Tibial artery (tissue), 4 donors: ENCODE data around the gene PCDH15.

Experiments
- DNase-seq, 2 donors: peaks; one replicate each; pipeline ENCODE4 v3.0.0-alpha.2; 2019
- H3K27ac ChIP-seq, 2 donors: fragments of 200-600 bp; sonication (generic) in 1 of 2; 1 replicate in 1 of 2; 2 replicates in 1 of 2; pipeline ENCODE4 v1.5.1; 2018 to 2019; ENCODE audit warnings: mild to moderate bottlenecking in 1 of 2
- H3K27me3 ChIP-seq, 2 donors: fragments of 200-600 bp; sonication (generic) in 1 of 2; one replicate each; pipeline versions ENCODE4 v1.5.1 to v1.6.0; 2016 to 2019
- H3K36me3 ChIP-seq, 3 donors: fragments of 200-600 bp; sonication (generic) in 2 of 3; one replicate each; pipeline ENCODE4 v1.5.1; 2016 to 2019; ENCODE audit warnings: mild to moderate bottlenecking in 2 of 3
- H3K4me1 ChIP-seq, 4 donors: fragments of 200-600 bp; sonication (generic) in 2 of 4; 1 replicate in 3 of 4; 2 replicates in 1 of 4; pipeline ENCODE4 v1.5.1; 2016 to 2019
- H3K4me3 ChIP-seq, 2 donors: fragments of 200-600 bp; sonication (generic) in 1 of 2; 1 replicate in 1 of 2; 2 replicates in 1 of 2; pipeline ENCODE4 v1.5.1; 2018 to 2019; ENCODE audit warnings: mild to moderate bottlenecking in 2 of 2
- H3K9me3 ChIP-seq, 3 donors: fragments of 200-600 bp; sonication (generic) in 1 of 3; one replicate each; pipeline ENCODE4 v1.5.1; 2016 to 2019
- CTCF ChIP-seq, 2 experiments: fragments of 200-600 bp in 1 of 2; fragments of 450-650 bp in 1 of 2; IDR thresholded peaks; one replicate each; pipeline ENCODE4 v1.5.1; 2017 to 2019; ENCODE audit warnings: antibody characterized with exemption in 2 of 2, mild to moderate bottlenecking in 1 of 2, moderate library complexity in 1 of 2
- intact Hi-C: fragments of 100-400 bp; cut with DNase I; formaldehyde crosslinking; loops from one replicate; pipeline ENCODE4 v1.15.0; 2023; ENCODE audit warnings: low total_unique reads

The PCDH15 gene

GRCh38 chr10:54708021-54708420 lies 93.0 kb downstream of the PCDH15 start:
- no peak for TF ChIP-seq CTCF (IDR thresholded peaks at IDR 0.05)
- H3K9me3 ChIP-seq, result no peaks in the 10 kb centered on the region
- intact Hi-C loops, result no loop called here
- H3K27me3 ChIP-seq, result no peaks in the 10 kb centered on the region
- no peak overlapping the region for H3K27ac ChIP-seq
- H3K4me3 ChIP-seq, result no peak overlapping the region
- DNase-seq, result no peak
- H3K4me1 ChIP-seq, result no peaks in the 10 kb centered on the region
- H3K36me3 ChIP-seq, result no peaks in the 10 kb centered on the region

- Histone ChIP-seq H3K27ac (no peak overlapping the region), H3K9me3 (no peaks in the 10 kb centered on the region), H3K27me3 (no peaks in the 10 kb centered on the region), H3K4me3 (no peak overlapping the region), H3K4me1 (no peaks in the 10 kb centered on the region), H3K36me3 (no peaks in the 10 kb centered on the region)
- no peak for TF ChIP-seq CTCF (IDR thresholded peaks at IDR 0.05)
- intact Hi-C loops, result no loop called here
- no peak for DNase-seq
Measured at GRCh38 chr10:54702583-54703485, 98.2 kb downstream of the PCDH15 start.

- no peaks in the 10 kb centered on the region for H3K4me1 ChIP-seq
- H3K27ac ChIP-seq, result no peak overlapping the region
- H3K9me3 ChIP-seq, result no peaks in the 10 kb centered on the region
- H3K4me3 ChIP-seq, result no peak overlapping the region
- TF ChIP-seq CTCF (IDR thresholded peaks at IDR 0.05), result no peak
- no peak for DNase-seq
- no peaks in the 10 kb centered on the region for H3K36me3 ChIP-seq
- intact Hi-C loops, result no loop called here
- no peaks in the 10 kb centered on the region for H3K27me3 ChIP-seq
Measured at GRCh38 chr10:54691331-54691730, 109.7 kb downstream of the PCDH15 start.

- TF ChIP-seq CTCF (IDR thresholded peaks at IDR 0.05), result no peak
- Histone ChIP-seq H3K9me3 (no peaks in the 10 kb centered on the region), H3K4me1 (no peaks in the 10 kb centered on the region), H3K36me3 (no peaks in the 10 kb centered on the region), H3K27ac (no peak overlapping the region), H3K27me3 (no peaks in the 10 kb centered on the region), H3K4me3 (no peak overlapping the region)
- intact Hi-C loops, result no loop called here
- DNase-seq, result no peak
Measured at GRCh38 chr10:54682554-54682953, 118.5 kb downstream of the PCDH15 start.

GRCh38 chr10:54681136-54681535 lies 119.9 kb downstream of the PCDH15 start:
- no peak for TF ChIP-seq CTCF (IDR thresholded peaks at IDR 0.05)
- H3K4me1 ChIP-seq, result no peaks in the 10 kb centered on the region
- no peaks in the 10 kb centered on the region for H3K27me3 ChIP-seq
- intact Hi-C loops, result no loop called here
- DNase-seq, result no peak
- no peaks in the 10 kb centered on the region for H3K36me3 ChIP-seq
- H3K4me3 ChIP-seq, result no peak overlapping the region
- no peaks in the 10 kb centered on the region for H3K9me3 ChIP-seq
- H3K27ac ChIP-seq, result no peak overlapping the region
